Body of pancreas (tissue), 4 donors: ENCODE results near the gene TMEM168.

Source experiments
- CTCF ChIP-seq, 7 experiments: fragments of 450-650 bp in 4 of 7; fragments of 200-600 bp in 3 of 7; sonication (generic) in 3 of 7; IDR thresholded peaks; one replicate each; pipeline ENCODE4 v1.5.1; 2016 to 2019; ENCODE audit warnings: antibody characterized with exemption in 7 of 7
- POLR2A ChIP-seq, 3 donors: fragments of 450-650 bp; IDR thresholded peaks; one replicate each; pipeline ENCODE4 v1.6.1; 2016; ENCODE audit warnings: antibody characterized with exemption in 3 of 3, mild to moderate bottlenecking in 2 of 3

GRCh38 chr7:112819536-112819935 lies 29.3 kb upstream of the TMEM168 start:
- TF ChIP-seq POLR2A (IDR thresholded peaks at IDR 0.05) (no peak), CTCF (IDR thresholded peaks at IDR 0.05) (no peak)
